CD4-positive, alpha-beta T cell treated with Interleukin-1 beta for 1 hour (primary cell): ENCODE measurements around the gene ERGIC1.

Experiments
- DNase-seq, 2 donors: peaks; one replicate each; pipeline ENCODE4 v3.0.0-alpha.2; 2020 to 2022

The ERGIC1 gene

GRCh38 chr5:172866802-172867748, 33.0 kb downstream of the ERGIC1 start:
- DNase-seq: no peak

- no peak for DNase-seq
Observed at GRCh38 chr5:172867761-172868435, 33.8 kb downstream of the ERGIC1 start.

- no peak for DNase-seq
Observed at GRCh38 chr5:172868436-172868923, 34.4 kb downstream of the ERGIC1 start.

GRCh38 chr5:172868924-172869591, 35.0 kb downstream of the ERGIC1 start:
- DNase-seq: no peak

- DNase-seq: no peak
Observed at GRCh38 chr5:172869691-172870090, 35.6 kb downstream of the ERGIC1 start.

GRCh38 chr5:172870291-172870714, 36.3 kb downstream of the ERGIC1 start:
- peak in 1 of 2 donors; percentile 38 for DNase-seq

- peak in 1 of 2 donors; percentile 8 for DNase-seq
Observed at GRCh38 chr5:172870715-172871461, 36.8 kb downstream of the ERGIC1 start.

- no peak for DNase-seq
Observed at GRCh38 chr5:172871536-172871935, 37.5 kb downstream of the ERGIC1 start.

GRCh38 chr5:172871982-172872381, 37.9 kb downstream of the ERGIC1 start:
- DNase-seq: no peak

- DNase-seq: no peak
Observed at GRCh38 chr5:172872997-172873491, 39.0 kb downstream of the ERGIC1 start.

- DNase-seq: no peak
Observed at GRCh38 chr5:172873513-172873912, 39.5 kb downstream of the ERGIC1 start.

GRCh38 chr5:172874647-172875504, 40.8 kb downstream of the ERGIC1 start:
- DNase-seq: no peak

- DNase-seq: no peak
Observed at GRCh38 chr5:172875505-172876279, 41.6 kb downstream of the ERGIC1 start.

- no peak for DNase-seq
Observed at GRCh38 chr5:172876578-172876977, 42.5 kb downstream of the ERGIC1 start.

GRCh38 chr5:172877466-172878260, 43.6 kb downstream of the ERGIC1 start:
- peak in 1 of 2 donors; percentile 37 for DNase-seq

GRCh38 chr5:172878585-172878932, 44.5 kb downstream of the ERGIC1 start:
- DNase-seq: no peak

- no peak for DNase-seq
Observed at GRCh38 chr5:172878933-172879752, 45.1 kb downstream of the ERGIC1 start.

GRCh38 chr5:172881691-172882370, 47.8 kb downstream of the ERGIC1 start:
- DNase-seq: peak; percentile 26 to 83
